IPS-18c (cell line): ENCODE data around the gene MED29.
A peak's percentile ranks its signal among the peaks of the same experiment; 100 is the strongest.

Experiments used
- H3K4me3 ChIP-seq: 2 replicates; pipeline ENCODE4 v1.7.0; 2013; ENCODE audit warnings: low read depth, mild to moderate bottlenecking, low read length, moderate library complexity; ENCODE audit not compliant: insufficient read depth
- H3K9me3 ChIP-seq: one replicate; pipeline ENCODE4 v1.6.1; 2013; ENCODE audit warnings: mild to moderate bottlenecking, low read length, moderate library complexity; ENCODE audit not compliant: control insufficient read depth, insufficient read depth

MED29 gene

GRCh38 chr19:39405958-39406655 lies 14.9 kb downstream of the MED29 start:
- peak overlapping the region; percentile 46; the same call in 1 of the 2 replicates for H3K4me3 ChIP-seq
- H3K9me3 ChIP-seq, result no peaks in the 10 kb centered on the region

GRCh38 chr19:39406656-39407409 lies 15.7 kb downstream of the MED29 start, which contains the start of gene ZFP36:
TSS of gene ZFP36 (plus strand) at chr19:39406847. CDS start at chr19:39406905, 58 bp downstream.
- no peaks in the 10 kb centered on the region for H3K9me3 ChIP-seq
- H3K4me3 ChIP-seq, result peak within 1 kb of the TSS; percentile 84

- Histone ChIP-seq H3K4me3 (peak overlapping the region; percentile 84), H3K9me3 (no peaks in the 10 kb centered on the region)
Observed at GRCh38 chr19:39407410-39407659, 16.2 kb downstream of the MED29 start.

GRCh38 chr19:39407660-39408391 lies 16.6 kb downstream of the MED29 start:
- peak overlapping the region; percentile 84 for H3K4me3 ChIP-seq
- H3K9me3 ChIP-seq, result no peaks in the 10 kb centered on the region

- H3K4me3 ChIP-seq, result no peak overlapping the region; the same call in 1 of the 2 replicates
- no peaks in the 10 kb centered on the region for H3K9me3 ChIP-seq
Observed at GRCh38 chr19:39408392-39409207, 17.4 kb downstream of the MED29 start.

GRCh38 chr19:39409208-39410016 lies 18.2 kb downstream of the MED29 start:
- H3K4me3 ChIP-seq, result peak overlapping the region; percentile 51
- no peaks in the 10 kb centered on the region for H3K9me3 ChIP-seq

- H3K9me3 ChIP-seq, result no peaks in the 10 kb centered on the region
- peak overlapping the region; percentile 51 for H3K4me3 ChIP-seq
Observed at GRCh38 chr19:39410017-39410830, 19.0 kb downstream of the MED29 start.

GRCh38 chr19:39410831-39411080 lies 19.6 kb downstream of the MED29 start:
- H3K4me3 ChIP-seq, result peak overlapping the region; percentile 51

GRCh38 chr19:39411081-39411831 lies 20.1 kb downstream of the MED29 start:
- peak overlapping the region; percentile 51 for H3K4me3 ChIP-seq

More at GRCh38 chr19:39410831-39411080, 19.6 kb downstream of the MED29 start:
- no peaks in the 10 kb centered on the region for H3K9me3 ChIP-seq

GRCh38 chr19:39411832-39412099 lies 20.6 kb downstream of the MED29 start:
- peak overlapping the region; percentile 35; the same call in 1 of the 2 replicates for H3K4me3 ChIP-seq
- no peaks in the 10 kb centered on the region for H3K9me3 ChIP-seq

More at GRCh38 chr19:39411081-39411831, 20.1 kb downstream of the MED29 start:
- no peaks in the 10 kb centered on the region for H3K9me3 ChIP-seq

- H3K4me3 ChIP-seq, result peak within 1 kb of the TSS; percentile 96
- no peaks in the 10 kb centered on the region for H3K9me3 ChIP-seq
Observed at GRCh38 chr19:39412100-39412866, 21.1 kb downstream of the MED29 start, which contains the start of gene PLEKHG2. TSS of gene PLEKHG2 (plus strand) at chr19:39412669. CDS start at chr19:39414087, 1,418 bp downstream.

- H3K9me3 ChIP-seq, result no peaks in the 10 kb centered on the region
Observed at GRCh38 chr19:39412867-39413271, 21.7 kb downstream of the MED29 start.

GRCh38 chr19:39413272-39413910 lies 22.2 kb downstream of the MED29 start:
- H3K4me3 ChIP-seq, result peak overlapping the region; percentile 96
- H3K9me3 ChIP-seq, result no peaks in the 10 kb centered on the region

More at GRCh38 chr19:39412867-39413271, 21.7 kb downstream of the MED29 start:
- peak overlapping the region; percentile 96 for H3K4me3 ChIP-seq

- Histone ChIP-seq H3K4me3 (peak overlapping the region; percentile 96), H3K9me3 (no peaks in the 10 kb centered on the region)
Observed at GRCh38 chr19:39413911-39414608, 22.9 kb downstream of the MED29 start.
